HG03571 (cell line): ENCODE results near the gene ARHGEF1.

Source experiments
- ATAC-seq: cut with Tn5 transposase; IDR thresholded peaks from one replicate; pipeline ENCODE4 v1.9.1; 2021; ENCODE audit not compliant: unreplicated experiment

Gene ARHGEF1

DNA sequence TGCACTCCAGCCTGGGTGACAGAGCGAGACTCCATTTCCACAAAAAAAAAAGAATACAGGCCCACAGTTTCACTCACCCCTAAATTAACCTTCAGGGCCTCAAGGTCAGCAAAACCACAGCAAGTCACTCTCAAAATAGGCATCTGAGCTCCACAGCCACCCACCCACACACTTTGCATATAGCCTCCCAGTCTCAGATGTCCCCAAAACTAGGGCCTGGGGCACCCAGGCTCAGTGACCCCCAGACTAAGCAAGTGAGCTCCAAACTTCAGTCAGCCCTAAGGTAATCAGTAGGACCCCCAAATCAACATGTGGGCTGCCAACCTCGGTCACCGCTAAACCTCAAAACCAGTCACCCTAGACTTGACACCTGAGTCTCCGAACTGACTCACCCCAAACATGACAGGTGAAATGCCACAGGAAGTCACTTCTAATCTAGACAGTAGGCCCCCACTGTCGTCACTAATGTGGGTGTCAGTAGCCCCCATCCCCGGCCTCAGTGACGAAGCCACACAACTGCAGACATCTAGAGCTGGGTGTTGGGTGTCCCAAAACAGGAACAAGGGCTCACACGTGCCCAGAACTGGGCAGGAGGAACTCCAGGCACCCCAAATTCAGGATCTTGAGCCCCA lies 62.3 kb downstream of the ARHGEF1 start:
- ATAC-seq: peak; percentile 68

DNA sequence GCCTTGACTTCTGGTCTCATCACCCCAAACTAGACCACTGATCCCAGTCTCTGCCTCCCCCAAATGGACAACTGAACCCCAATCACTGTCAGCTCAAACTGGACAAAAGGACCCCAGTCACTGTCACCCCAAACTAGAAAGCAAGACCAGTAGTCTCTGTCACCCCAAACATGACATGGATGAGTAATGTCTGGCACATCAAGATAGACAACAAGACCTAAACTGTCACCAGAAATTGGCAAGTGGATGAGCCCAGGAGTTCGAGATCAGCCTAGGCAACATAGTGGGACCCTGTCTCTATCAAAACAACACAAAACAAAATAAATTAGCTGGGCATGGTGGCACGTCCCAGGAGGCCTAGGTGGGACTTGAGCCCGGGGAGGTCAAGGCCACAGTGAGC lies 64.1 kb downstream of the ARHGEF1 start:
- ATAC-seq: no peak

- ATAC-seq: no peak
Measured at GRCh38 chr19:41951686-41952172, 68.7 kb downstream of the ARHGEF1 start.

GRCh38 chr19:41955521-41955920 lies 72.5 kb downstream of the ARHGEF1 start:
- no peak for ATAC-seq

- ATAC-seq: no peak
Measured at GRCh38 chr19:41956621-41957020, 73.6 kb downstream of the ARHGEF1 start.
